GM18858 (cell line): ENCODE results near the gene SLIT3.

Experiments used
- ATAC-seq: cut with Tn5 transposase; IDR thresholded peaks from one replicate; pipeline ENCODE4 v1.9.1; 2021; ENCODE audit not compliant: unreplicated experiment

The SLIT3 gene

GRCh38 chr5:168941901-168942300 is 359.0 kb downstream of the SLIT3 start:
- ATAC-seq, result no peak

GRCh38 chr5:168940712-168941111 is 360.2 kb downstream of the SLIT3 start:
- ATAC-seq, result no peak

GRCh38 chr5:168939887-168940544 is 360.9 kb downstream of the SLIT3 start:
- ATAC-seq, result no peak

- no peak for ATAC-seq
These were observed 361.7 kb downstream of the SLIT3 start for GRCh38 chr5:168939156-168939800.

- ATAC-seq, result no peak
These were observed 364.4 kb downstream of the SLIT3 start for GRCh38 chr5:168936511-168936910.

- ATAC-seq, result no peak
These were observed 365.8 kb downstream of the SLIT3 start for GRCh38 chr5:168935183-168935582.

- ATAC-seq, result no peak
These were observed 366.8 kb downstream of the SLIT3 start for GRCh38 chr5:168934169-168934568.

GRCh38 chr5:168932400-168933189 is 368.3 kb downstream of the SLIT3 start:
- no peak for ATAC-seq

GRCh38 chr5:168931638-168932345 is 369.1 kb downstream of the SLIT3 start:
- no peak for ATAC-seq

- no peak for ATAC-seq
These were observed 371.3 kb downstream of the SLIT3 start for GRCh38 chr5:168929656-168930055.

GRCh38 chr5:168925160-168925559 is 375.8 kb downstream of the SLIT3 start:
- no peak for ATAC-seq

GRCh38 chr5:168921147-168921866 is 379.6 kb downstream of the SLIT3 start:
- ATAC-seq, result no peak

- no peak for ATAC-seq
These were observed 380.7 kb downstream of the SLIT3 start for GRCh38 chr5:168920019-168920810.

- no peak for ATAC-seq
These were observed 382.9 kb downstream of the SLIT3 start for GRCh38 chr5:168917947-168918600.

- ATAC-seq, result no peak
These were observed 384.1 kb downstream of the SLIT3 start for GRCh38 chr5:168916852-168917251.

- ATAC-seq, result no peak
These were observed 384.7 kb downstream of the SLIT3 start for GRCh38 chr5:168916266-168916665.

- no peak for ATAC-seq
These were observed 386.4 kb downstream of the SLIT3 start for GRCh38 chr5:168914491-168914890.

GRCh38 chr5:168910874-168911273 is 390.1 kb downstream of the SLIT3 start:
- ATAC-seq, result no peak

GRCh38 chr5:168908207-168908606 is 392.7 kb downstream of the SLIT3 start:
- no peak for ATAC-seq
